HepG2 (cell line): ENCODE data around the gene KCNK2. TPM values are rescaled to one million over a fixed set of nuclear protein-coding genes. Genes with fewer than 3 reads are reported as not detected.

ENCODE experiments used
- ATAC-seq: fragments of 200-7000 bp; cut with Tn5 transposase; 3 replicates; pipeline ENCODE4 v1.9.1; 2020; ENCODE audit warnings: mild to moderate bottlenecking, moderate library complexity
- BruUV-seq: library from RNA; stranded (reverse); fragments of 400-500 nt; replicated peaks from 2 replicates; lab custom pipeline; 2021; lab: Mats Ljungman, UMichigan
- CTCF ChIA-PET: fragments of 300-600 bp; formaldehyde crosslinking; extraction: SDS; loops from one replicate; lab custom pipeline; 2021; ENCODE audit warnings: low total read pairs, inconsistent platforms, low intra/inter-chr PET ratio; lab: Yijun Ruan, JAX
- POLR2A ChIA-PET: fragments of 350-600 bp; sonication (Branson Sonifier 250); formaldehyde crosslinking; loops from one replicate; lab custom pipeline; 2020; ENCODE audit warnings: antibody characterized with exemption, inconsistent platforms; lab: Yijun Ruan, JAX
- DNase-seq: peaks from one replicate; pipeline ENCODE4 v3.0.0-alpha.2; 2015; ENCODE audit warnings: low spot score
- FAIRE-seq: peaks from 3 replicates; lab custom pipeline; 2011; peaks lifted over from hg19 to GRCh38; lab: Jason Lieb, UNC
- H2AFZ ChIP-seq: one replicate; pipeline ENCODE4 v1.6.1; 2011; ENCODE audit warnings: low read length, inconsistent platforms
- H3K27ac ChIP-seq: fragments of 300-600 bp; 3 replicates; pipeline ENCODE4 v1.8.0; 2011; ENCODE audit warnings: mixed run types, mild to moderate bottlenecking, mixed read lengths, low read length, inconsistent platforms; ENCODE audit not compliant: insufficient read depth; ENCODE audit errors: extremely low read length
- H3K27me3 ChIP-seq, 2 experiments: fragments of 200-600 bp in 1 of 2; 2 replicates in 1 of 2; 3 replicates in 1 of 2; pipeline versions ENCODE4 v1.6.0 to v1.8.0; 2011; ENCODE audit warnings: low read length in 2 of 2, mild to moderate bottlenecking in 2 of 2, moderate library complexity in 2 of 2, inconsistent platforms in 1 of 2; ENCODE audit not compliant: insufficient read depth in 2 of 2, control insufficient read depth in 1 of 2
- H3K36me3 ChIP-seq, 2 experiments: fragments of 200-600 bp in 1 of 2; replicated peaks in 1 of 2; 2 replicates in 1 of 2; 3 replicates in 1 of 2; pipeline versions ENCODE4 v1.5.1 to v1.8.0; 2011; ENCODE audit warnings: low read length in 2 of 2, inconsistent platforms in 1 of 2; ENCODE audit not compliant: insufficient read depth in 2 of 2, control insufficient read depth in 1 of 2
- H3K4me1 ChIP-seq: 2 replicates; pipeline ENCODE4 v1.5.1; 2012; ENCODE audit warnings: low read length, inconsistent platforms; ENCODE audit not compliant: insufficient read depth
- H3K4me2 ChIP-seq: 2 replicates; pipeline ENCODE4 v1.6.0; 2011; ENCODE audit warnings: low read depth, low read length, inconsistent platforms
- H3K4me3 ChIP-seq, 3 experiments: fragments of 200-600 bp in 1 of 3; sonication (generic), shearing (Covaris generic) in 1 of 3; replicated peaks in 1 of 3; 2 replicates each; pipeline ENCODE4 v1.5.1; 2011 to 2016; ENCODE audit warnings: low read length in 3 of 3, inconsistent platforms in 2 of 3, low read depth in 2 of 3, mild to moderate bottlenecking in 2 of 3, control low read depth in 1 of 3, mixed read lengths in 1 of 3; ENCODE audit not compliant: insufficient read depth in 1 of 3
- H3K79me2 ChIP-seq: one replicate; pipeline ENCODE4 v1.6.1; 2011; ENCODE audit warnings: low read length, inconsistent platforms; ENCODE audit not compliant: insufficient read depth
- H3K9ac ChIP-seq: 2 replicates; pipeline ENCODE4 v1.6.0; 2011; ENCODE audit warnings: mild to moderate bottlenecking, low read depth, low read length, inconsistent platforms; ENCODE audit not compliant: insufficient read depth
- H3K9me3 ChIP-seq: 2 replicates; pipeline ENCODE4 v1.5.1; 2012; ENCODE audit warnings: mild to moderate bottlenecking, low read length
- H4K20me1 ChIP-seq: 2 replicates; pipeline ENCODE4 v1.6.0; 2011; ENCODE audit warnings: inconsistent platforms, mild to moderate bottlenecking, low read length, moderate library complexity; ENCODE audit not compliant: insufficient read depth
- AGO2 ChIP-seq: fragments of 200-400 bp; formaldehyde crosslinking; optimal IDR thresholded peaks from 2 replicates; pipeline ENCODE3; 2017; ENCODE audit warnings: mild to moderate bottlenecking, low read depth, low read length, moderate library complexity
- CBFB ChIP-seq: sonication (generic); formaldehyde crosslinking; IDR thresholded peaks from 2 replicates; pipeline ENCODE4 v1.4.0; 2020; ENCODE audit warnings: missing genetic modification reagents
- KLF12 ChIP-seq: sonication (generic); formaldehyde crosslinking; IDR thresholded peaks from 2 replicates; pipeline ENCODE4 v1.4.0; 2020; ENCODE audit warnings: missing genetic modification reagents, borderline replicate concordance
- NFIC ChIP-seq: IDR thresholded peaks from 2 replicates; pipeline ENCODE4 v1.6.1; 2012; ENCODE audit warnings: mild to moderate bottlenecking, low read length, inconsistent platforms
- ZKSCAN8 ChIP-seq: IDR thresholded peaks from 2 replicates; pipeline ENCODE4 v1.6.1; 2016; ENCODE audit warnings: borderline replicate concordance, missing genetic modification reagents, missing compliant biosample characterization
- ZNF781 ChIP-seq: sonication (generic); formaldehyde crosslinking; IDR thresholded peaks from 2 replicates; pipeline ENCODE4 v1.5.1; 2020; ENCODE audit warnings: borderline replicate concordance, mild to moderate bottlenecking, missing genetic modification reagents; ENCODE audit errors: not compliant biosample characterization
- ZNF790 ChIP-seq: sonication (generic); formaldehyde crosslinking; IDR thresholded peaks from 2 replicates; pipeline ENCODE4 v1.8.0; 2022; ENCODE audit warnings: missing genetic modification reagents, mild to moderate bottlenecking, borderline replicate concordance
- ZNF839 ChIP-seq: sonication (generic); formaldehyde crosslinking; IDR thresholded peaks from 2 replicates; pipeline ENCODE4 v1.4.0; 2020; ENCODE audit warnings: missing genetic modification reagents, mild to moderate bottlenecking, borderline replicate concordance
- WGBS: methylation state at CpG from one replicate; pipeline ENCODE4 v1.1.6; 2017; ENCODE audit warnings: low lambda C conversion rate; 5-methylcytosine and 5-hydroxymethylcytosine counted together
- in situ Hi-C: cut with HindIII; loops from 2 replicates; pipeline ENCODE4 v1.10.0; 2017; ENCODE audit warnings: low pct_unique_long_range_greater_than_20kb; ENCODE audit not compliant: extremely low pct_ligation_motif_present
- intact Hi-C: fragments of 100-400 bp; cut with micrococcal nuclease; formaldehyde crosslinking; loops from one replicate; pipeline ENCODE4 v1.10.0; 2022; ENCODE audit not compliant: unreplicated experiment
- polyA plus RNA-seq, 8 experiments: library from polyadenylated mRNA; depleted of rRNA in 3 of 8; stranded (reverse) in 7 of 8; unstranded in 1 of 8; fragments of >200 nt; fragmentation: Illumina TruSeq in 4 of 8; extraction: Trizol in 4 of 8; gene quantifications; 2 replicates each; pipeline versions ENCODE4 v1.2.1 to v1.2.3, GENCODE V29; 2011 to 2016; ENCODE audit warnings: low read depth in 4 of 8, missing spikeins in 1 of 8, mixed read lengths in 1 of 8; ENCODE audit not compliant: insufficient read depth in 1 of 8
- total RNA-seq, 5 experiments: library from RNA; depleted of rRNA; stranded (reverse); fragments of >200 nt; fragmentation: Illumina TruSeq; extraction: Trizol; gene quantifications; 2 replicates each; pipeline ENCODE4 v1.2.3, GENCODE V29; 2016; ENCODE audit warnings: low read depth in 1 of 5
- TF ChIP-seq, protein P1 (sequence below): sonication (generic); formaldehyde crosslinking; IDR thresholded peaks from 2 replicates; pipeline ENCODE4 v1.4.0; 2020; ENCODE audit warnings: missing genetic modification reagents

KCNK2 gene
- total and polyA plus RNA-seq, 2 of the 13 experiments (the other 11 are each of a cell fraction or from before 2014, with no cell fraction given): not detected

GRCh38 chr1:215056584-215056983 is 26.0 kb upstream of the KCNK2 start:
- TF ChIP-seq AGO2 (no peak), ZNF839 (CRISPR knock-in tag) (no peak), KLF12 (no peak), CBFB (CRISPR knock-in tag) (no peak), ZNF781 (no peak), ZKSCAN8 (no peak), ZNF790 (no peak), NFIC (no peak)
- TF ChIP-seq, protein P1, sequence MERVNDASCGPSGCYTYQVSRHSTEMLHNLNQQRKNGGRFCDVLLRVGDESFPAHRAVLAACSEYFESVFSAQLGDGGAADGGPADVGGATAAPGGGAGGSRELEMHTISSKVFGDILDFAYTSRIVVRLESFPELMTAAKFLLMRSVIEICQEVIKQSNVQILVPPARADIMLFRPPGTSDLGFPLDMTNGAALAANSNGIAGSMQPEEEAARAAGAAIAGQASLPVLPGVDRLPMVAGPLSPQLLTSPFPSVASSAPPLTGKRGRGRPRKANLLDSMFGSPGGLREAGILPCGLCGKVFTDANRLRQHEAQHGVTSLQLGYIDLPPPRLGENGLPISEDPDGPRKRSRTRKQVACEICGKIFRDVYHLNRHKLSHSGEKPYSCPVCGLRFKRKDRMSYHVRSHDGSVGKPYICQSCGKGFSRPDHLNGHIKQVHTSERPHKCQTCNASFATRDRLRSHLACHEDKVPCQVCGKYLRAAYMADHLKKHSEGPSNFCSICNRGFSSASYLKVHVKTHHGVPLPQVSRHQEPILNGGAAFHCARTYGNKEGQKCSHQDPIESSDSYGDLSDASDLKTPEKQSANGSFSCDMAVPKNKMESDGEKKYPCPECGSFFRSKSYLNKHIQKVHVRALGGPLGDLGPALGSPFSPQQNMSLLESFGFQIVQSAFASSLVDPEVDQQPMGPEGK (CRISPR knock-in tag): no peak
- ATAC-seq: no peak
- Histone ChIP-seq H3K9ac (no peak overlapping the region), H3K9me3 (no peaks in the 10 kb centered on the region), H3K4me3 (no peak overlapping the region), H3K27ac (no peak overlapping the region), H3K79me2 (no peaks in the 10 kb centered on the region), H3K36me3 (no peaks in the 10 kb centered on the region), H4K20me1 (no peaks in the 10 kb centered on the region), H2AFZ (no peak overlapping the region), H3K4me1 (no peaks in the 10 kb centered on the region), H3K27me3 (no peaks in the 10 kb centered on the region), H3K4me2 (no peak overlapping the region)
- intact Hi-C loops (no loop called here), in situ Hi-C loops (no loop called here)
- no peak for DNase-seq
- ChIA-PET POLR2A (no interaction called here), CTCF (no interaction called here)
- 0% methylated on average over 1 of the region's 1 CpG for WGBS
- no peak for FAIRE-seq
- BruUV-seq: no TSS peak
